CD4-positive, alpha-beta T cell treated with Interleukin-15 for 4 hours (primary cell): ENCODE data around the gene REC114.
A peak's percentile ranks its signal among the peaks of the same experiment; 100 is the strongest.
"Not testable (repeated sequence)": the region's sequence is repeated elsewhere in the genome, so short reads cannot be mapped to it uniquely, and the experiment has no call there.

Experiments used
- DNase-seq: peaks from one replicate; pipeline ENCODE4 v3.0.0-alpha.2; 2020; ENCODE audit warnings: low spot score

REC114 gene

DNA sequence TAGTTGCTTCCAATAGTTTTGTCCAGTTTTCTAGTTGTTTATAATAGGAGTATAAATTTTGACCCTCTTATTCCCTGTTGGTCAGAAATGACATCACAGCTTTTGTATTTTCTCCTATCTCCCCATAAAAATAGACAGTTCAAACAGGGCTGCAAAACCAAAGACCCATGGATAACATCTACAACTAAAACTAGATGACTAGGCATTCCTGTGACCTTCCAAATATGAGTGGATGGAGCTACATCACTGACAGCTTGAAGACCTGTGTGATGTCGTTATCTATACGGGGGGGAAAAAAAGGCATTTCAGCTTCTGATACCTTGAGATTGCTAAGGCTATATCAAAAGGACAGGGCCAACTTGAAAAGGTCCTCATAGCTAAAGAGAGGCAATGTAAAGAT is 84.6 kb downstream of the REC114 start:
- no peak for DNase-seq

DNA sequence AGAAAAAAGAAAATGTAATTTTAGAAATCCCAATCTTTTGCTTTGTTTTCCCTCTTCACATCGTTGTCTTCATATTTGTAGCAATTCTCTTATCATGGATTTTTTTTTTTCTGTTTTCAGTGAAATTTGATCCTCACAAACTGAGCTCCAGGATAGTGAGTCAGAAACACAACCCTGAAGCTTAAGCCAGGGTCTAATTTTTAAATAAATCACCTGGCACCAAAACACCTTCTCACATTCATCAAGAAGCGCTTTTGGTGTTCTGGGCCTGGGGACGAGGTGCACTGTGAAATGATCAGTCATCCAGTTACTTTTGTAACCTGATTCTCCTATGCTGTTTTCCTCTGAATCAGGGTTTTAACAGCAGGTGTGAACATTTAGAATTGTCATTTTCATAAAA is 87.7 kb downstream of the REC114 start:
- DNase-seq: no peak

DNA sequence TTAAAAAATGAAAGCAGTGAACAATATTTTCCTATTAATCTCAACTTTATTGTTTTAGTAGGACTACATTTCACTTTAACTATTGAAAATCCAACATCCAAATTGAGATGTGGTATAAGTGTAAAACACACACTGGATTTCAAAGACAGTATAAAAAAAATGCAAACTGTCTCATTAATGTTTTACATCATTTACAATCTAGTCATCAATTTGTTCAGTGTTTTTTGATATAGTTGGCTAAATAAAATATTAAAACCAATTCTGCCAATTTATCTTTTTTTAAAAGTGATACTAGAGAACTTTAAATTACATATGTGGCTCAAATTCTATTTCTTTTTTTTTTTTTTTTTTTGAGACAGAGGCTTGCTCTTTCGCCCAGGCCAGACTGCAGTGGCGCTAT is 95.2 kb downstream of the REC114 start:
- DNase-seq: no peak

DNA sequence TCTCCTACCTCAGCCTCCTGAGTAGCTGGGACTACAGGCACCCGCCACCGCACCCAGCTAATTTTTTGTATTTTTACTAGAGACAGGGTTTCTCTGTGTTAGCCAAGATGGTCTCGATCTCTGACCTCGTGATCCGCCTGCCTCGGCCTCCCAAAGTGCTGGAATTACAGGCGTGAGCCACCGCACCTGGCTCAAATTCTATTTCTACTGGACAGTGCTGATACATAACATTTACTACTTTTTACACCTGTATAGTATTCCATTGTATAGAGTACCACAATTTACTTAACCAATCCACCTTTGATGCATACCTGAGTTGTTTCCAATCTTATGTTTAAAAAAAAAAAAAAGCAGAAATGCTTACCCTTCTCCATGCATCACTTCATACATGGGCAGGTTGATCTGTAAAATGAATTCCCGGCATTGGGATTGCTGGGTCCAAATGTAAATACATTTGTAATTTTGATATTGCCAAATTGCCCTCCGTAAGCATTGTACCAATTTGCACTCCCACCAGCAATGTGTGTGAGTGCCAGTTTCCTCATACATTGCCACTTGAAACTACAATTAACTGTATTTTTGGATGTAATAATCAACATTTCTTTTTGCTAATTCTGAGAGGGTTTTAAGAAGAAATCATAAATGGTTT is 95.7 kb downstream of the REC114 start:
- no peak for DNase-seq

DNA sequence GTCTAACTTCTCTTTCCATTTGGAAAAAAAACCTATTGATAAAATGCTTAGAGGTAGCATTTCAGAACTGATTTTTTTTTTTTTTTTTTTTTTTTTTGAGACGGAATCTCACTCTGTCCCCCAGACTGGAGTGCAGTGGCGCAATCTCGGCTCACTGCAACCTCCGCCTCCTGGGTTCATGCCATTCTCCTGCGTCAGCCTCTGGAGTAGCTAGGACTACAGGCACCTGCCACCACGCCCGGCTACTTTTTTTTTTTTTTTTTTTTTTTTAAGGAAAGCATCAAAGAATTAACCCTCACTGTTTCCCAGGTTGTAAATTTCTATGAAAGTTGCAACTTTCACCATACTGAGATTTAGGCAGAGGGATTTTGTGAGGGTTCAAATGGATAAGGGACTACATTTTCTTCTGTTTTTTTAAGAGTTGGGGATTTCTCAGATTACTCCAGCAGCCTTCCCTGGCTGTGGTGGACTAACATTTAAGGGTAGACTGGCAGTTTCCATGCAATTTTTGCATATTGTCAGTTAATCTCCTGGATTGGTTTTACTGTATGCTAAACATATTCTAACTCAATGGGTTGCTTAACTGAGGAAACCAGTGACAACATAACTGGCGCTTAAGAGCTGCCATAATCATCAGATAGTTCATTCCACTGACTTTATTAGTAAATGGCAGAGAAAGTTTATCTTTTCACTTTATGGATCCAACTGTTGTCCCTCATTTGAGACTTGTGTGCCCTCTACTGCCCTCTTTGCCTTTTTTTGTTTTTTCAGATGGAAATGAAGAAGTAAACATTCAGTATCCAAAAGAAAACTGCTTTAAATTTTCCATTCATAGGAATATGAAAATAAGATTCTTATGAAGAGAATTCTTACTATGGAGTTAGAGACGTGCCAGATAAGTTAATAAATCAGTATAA is 96.5 kb downstream of the REC114 start:
- DNase-seq: no peak

DNA sequence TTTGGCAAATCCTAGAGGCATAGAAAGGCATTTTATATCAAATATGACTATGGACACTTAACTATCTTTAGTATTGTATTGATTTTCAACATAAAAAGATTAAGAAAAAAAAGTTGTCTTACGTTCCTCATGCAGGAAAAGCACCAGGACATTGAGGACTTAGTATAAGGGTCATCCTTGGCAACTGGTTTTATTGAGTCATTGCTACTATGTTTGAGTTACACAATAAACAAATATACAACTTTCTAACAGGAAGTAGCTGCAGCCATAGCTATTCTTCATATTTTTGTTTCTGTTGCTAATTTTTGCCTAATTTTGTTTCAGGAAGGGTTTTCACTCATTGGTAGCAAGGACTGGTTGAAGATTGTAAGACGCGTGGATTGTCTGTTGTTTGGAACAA is 97.2 kb downstream of the REC114 start:
- no peak for DNase-seq

DNA sequence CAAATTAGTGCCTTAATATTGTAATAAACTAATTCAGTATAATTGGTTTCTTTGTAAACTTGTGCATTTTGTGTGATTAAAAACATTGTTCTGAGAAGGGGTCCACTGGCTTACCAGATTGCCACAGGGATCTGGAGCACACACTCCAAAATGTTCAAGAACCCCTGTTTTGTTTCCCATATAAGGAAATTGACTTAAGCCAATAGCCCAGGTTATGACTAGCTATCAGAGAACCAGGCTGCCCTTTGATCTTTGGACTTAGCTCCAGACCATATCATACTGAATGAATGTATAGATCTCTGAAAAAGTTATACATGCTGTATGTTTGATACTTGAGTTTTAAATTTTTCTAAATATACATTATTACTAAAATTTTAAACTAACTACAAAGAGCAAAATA is 98.5 kb downstream of the REC114 start:
- no peak for DNase-seq

DNA sequence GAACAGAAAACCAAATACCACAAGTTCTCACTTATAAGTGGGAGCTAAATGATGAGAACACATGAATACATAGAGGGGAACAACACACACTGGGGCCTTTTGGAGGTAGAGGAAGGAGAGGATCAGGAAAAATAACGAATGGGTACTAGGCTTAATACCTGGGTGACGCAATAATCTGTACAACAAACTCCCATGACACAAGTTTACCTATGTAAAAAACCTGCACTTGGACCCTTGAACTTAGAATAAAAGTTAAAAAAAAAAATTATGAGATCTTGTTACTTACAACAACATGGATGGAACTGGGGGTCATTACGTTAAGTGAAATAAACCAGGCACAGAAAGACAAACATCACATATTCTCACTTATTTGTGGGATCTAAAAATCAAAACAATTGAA is 106.0 kb downstream of the REC114 start:
- not testable (repeated sequence) for DNase-seq

DNA sequence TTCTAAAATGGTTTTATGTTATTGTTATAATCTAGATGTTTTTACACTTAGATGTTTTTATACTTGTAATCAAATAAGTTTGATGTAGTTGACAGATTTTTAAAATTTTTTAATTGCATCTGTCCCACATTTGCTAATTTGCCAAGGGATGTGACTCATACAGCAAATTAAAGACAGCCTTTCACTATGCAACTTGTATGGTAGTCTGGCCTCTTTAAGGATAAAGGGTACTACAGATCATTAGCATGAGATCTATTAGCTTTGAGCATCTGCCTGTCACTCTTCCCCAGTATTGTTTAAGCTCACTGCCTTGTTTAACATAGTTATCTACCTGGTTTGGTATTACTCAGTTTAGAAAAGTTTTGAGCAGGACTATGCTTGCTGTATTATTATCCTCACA is 107.2 kb downstream of the REC114 start:
- DNase-seq: no peak

DNA sequence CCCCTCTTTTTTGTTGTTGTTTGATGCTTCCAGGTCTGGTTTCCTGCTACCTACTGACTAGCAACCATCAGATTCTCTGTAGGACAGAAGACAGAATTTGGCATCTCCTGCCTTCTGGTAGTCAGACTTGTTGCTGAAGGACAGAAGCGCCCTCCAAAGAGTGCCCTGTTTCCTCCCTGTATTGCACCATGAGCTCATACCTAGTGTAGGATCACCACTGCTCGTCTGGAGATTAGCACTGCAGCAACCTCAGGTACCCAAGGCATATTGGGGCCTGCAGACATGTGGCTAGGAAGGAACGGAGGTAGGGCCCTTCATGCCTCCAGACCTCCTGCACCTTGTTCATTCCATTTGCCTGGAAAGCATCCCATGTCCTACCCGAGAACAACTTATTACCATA is 112.1 kb downstream of the REC114 start:
- DNase-seq: no peak

DNA sequence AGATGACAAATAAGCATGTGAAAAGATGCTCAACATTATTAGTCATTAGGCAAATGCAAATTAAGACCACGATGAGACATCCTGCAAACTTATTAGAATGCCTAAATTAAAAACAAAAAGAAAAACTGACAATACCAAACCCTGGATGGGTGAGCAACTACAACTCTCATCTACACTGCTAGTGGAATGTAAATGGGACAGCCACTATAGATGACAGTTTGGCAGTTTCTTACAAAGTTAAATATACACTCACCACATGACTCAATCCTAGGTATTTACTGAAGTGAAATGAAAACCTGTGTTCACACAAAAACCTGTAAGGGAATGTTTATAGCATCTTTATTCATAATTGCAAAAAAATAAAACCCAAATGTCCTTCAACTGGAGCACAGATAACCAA is 115.6 kb downstream of the REC114 start:
- no peak for DNase-seq

DNA sequence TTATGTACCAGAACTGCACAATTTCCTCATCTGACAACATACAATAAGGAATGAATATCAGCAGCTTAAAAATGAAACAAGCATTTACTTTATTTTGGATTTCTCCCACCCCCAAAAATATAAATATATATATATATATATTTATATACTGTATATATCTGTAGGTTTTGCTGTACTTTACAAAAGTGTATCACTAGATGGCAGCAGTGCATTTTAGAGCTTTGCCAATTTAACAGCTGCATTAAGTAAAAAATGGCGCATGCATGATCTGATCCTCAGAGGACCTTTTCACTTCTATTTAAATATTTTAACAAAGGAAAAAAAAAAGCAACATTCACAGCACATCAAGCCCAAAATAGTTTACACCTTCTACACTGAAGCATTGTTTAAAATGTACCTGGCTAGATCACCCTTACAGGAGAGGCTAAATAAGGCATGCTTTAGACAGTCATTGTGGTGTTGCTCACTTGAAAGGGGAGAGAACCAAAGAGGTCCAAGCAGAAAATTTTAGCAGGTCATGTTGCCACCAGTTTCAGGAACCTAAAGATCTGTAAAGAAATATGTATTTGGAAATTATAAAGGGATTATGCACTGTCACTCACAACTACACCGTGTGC is 117.6 kb downstream of the REC114 start:
- peak; percentile 29 for DNase-seq

DNA sequence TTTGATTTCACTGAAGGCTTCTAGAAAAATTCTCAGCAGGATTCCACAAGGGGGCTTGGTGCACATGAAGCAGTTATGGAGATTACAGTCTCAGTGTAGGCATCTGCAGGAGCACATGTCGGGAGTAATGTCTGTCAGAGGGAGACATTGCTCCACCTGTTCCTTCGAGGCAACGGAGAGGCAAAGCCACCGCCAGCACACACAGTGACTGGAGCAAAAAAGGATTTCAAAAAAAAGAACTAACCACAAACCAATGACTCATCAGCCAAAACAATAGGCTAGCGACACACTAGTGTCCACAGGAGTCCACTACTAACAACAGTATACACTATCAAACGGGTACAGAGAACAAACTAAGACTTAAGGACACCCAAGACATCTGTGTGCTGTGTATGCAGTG is 121.3 kb downstream of the REC114 start:
- no peak for DNase-seq

DNA sequence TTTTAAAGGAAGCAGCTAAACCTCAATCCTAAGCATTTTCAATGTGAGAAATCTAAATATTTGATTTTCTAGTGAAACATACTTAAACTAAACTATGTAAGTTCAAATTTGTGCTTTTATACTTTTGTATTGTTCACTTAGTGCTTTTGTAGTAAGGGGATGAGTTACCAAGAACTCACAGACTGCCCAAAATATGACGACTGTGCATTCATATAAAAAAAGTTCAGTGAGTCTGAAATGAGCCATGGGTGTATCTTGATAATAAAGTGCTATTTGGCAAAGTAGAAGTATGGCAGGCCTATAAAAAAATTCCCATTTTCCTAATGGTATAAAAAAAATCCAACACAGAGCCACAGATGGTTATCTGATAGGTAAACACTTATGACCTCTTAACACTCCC is 124.1 kb downstream of the REC114 start:
- DNase-seq: no peak

DNA sequence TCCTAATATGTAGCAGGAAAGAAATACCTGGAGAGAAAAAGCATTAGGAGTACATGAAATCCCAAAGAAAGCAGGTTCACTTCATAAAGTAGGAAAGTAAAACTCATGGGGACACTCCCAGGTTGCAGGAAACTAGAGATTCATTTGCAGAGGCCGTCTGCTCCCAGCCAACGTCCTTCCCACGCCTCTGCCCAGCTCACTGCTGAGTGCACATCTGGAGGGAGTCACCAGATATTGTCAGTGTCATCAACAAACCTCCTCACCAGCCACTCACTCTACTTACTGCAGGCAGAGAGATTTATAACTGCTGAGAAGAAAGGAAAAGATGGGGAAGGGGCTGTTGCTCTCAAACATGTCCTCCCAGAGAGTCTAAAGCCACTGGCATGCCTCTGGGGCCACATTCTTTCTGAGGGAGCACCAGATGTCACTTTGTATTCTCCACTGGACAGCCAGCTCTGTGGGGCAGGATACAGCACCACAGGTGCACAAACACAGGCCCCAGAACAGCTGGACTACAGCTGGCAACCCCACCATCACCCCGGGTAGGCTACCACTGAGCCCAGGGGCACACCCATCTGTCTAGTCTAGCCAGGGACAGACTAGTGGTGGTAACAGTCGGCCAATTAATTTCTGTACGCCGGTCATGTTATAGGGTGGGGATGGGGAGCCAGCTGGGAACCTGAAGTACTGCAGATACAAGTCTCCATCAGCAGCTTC is 125.8 kb downstream of the REC114 start:
- DNase-seq: no peak

DNA sequence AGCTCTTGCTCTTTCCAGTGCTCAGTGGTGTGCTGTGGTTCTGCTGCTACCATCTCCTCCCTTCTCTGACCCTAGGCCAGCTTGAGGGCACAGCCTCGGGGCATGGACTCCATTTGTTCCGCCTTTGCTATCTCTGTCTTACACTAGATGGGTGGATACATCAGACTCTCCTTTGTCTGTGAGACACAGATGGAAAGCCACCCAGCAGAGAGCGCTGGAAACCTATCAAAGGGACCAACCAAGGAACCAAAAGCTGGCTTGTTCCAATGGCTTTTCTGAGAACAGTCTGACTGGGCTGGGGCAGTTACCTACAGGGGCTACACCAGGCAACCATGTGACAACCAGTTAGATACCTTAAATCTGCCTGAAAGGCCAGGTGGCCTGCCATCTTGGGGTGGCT is 126.4 kb downstream of the REC114 start:
- no peak for DNase-seq

DNA sequence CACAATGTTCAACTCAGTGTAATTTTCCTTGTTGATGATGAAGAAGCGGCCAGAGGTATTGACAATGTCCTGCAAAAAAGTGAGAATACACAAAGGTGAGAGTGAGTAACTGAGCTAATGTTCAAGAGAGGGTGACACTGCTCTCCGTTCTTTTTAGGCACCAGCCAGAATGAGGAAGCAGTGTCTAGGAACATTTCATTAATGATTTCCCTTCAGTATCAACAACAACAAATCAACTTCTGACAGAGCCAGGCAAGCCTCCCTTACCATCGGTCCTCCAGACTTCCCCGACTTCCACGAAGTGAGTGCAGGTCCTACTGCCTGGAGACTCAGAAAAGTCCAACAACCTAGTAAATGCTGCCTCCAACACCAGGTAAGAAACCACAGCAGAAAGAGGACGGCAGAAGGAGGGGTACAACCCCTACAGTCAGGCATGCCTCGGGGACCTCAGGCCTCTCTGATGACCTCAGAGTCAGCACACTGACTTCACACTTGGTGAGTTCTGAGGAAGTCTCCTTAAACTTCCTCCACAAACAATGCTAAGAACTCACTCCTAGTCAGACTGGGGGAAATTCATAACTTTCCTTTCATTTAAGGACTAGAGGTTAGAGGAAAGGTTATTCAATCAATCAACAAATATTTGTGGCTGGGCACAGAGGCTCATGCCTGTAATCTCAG is 127.5 kb downstream of the REC114 start:
- no peak for DNase-seq

DNA sequence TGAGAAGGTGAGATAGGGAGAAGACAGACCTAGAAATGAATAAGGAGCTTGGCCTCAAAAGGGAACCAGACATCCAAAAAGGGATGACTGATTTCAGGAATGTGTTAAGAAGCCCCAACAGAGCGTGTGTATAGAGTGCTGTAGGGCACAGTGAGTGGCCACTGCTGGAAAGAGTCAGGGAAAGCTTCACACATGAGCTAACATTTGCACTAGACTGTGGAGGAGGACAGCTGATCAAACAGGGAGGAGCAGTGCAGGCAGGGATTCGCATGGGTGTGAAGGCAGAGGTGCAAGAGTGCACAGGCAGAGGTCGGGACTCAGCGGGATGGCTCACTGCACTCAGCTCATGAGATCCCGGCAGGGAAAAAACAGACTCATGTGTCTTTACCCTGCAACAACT is 128.4 kb downstream of the REC114 start:
- DNase-seq: no peak

DNA sequence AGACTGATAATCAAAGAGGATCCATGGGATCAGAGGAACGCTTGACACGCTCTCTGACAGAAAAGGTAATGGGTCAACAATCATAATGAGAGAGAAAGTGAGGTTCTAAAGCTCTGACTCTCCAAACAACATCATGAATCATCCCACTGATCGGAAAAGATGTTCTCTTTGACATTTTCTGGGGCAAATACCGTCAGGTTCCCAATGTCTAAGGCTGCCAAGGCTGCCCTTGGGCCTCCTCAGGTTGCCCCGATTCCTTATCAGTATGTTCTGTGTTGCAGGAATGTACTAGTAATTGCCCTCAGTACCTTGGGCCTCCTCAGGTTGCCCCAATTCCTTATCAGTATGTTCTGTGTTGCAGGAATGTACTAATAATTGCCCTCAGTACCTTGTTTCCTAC is 129.3 kb downstream of the REC114 start:
- DNase-seq: no peak

DNA sequence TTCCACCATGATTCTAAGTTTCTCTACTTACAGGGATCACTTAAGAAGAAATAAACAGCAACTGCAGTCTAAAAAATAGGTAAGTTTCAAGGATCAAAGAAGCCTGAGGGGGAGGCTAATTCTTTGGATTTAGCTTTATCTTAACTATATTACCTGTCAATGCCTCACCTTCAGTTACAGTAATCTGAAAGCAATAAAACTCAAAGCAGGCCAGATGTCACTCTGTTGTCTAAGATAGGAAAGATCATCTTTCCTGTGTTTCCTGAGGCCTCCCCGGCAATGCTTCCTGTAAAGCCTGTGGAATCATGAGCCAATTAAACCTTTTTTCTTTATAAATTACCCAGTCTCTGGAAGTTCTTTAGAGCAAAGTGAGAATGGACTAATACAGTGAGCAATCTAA is 130.1 kb downstream of the REC114 start:
- DNase-seq: no peak

DNA sequence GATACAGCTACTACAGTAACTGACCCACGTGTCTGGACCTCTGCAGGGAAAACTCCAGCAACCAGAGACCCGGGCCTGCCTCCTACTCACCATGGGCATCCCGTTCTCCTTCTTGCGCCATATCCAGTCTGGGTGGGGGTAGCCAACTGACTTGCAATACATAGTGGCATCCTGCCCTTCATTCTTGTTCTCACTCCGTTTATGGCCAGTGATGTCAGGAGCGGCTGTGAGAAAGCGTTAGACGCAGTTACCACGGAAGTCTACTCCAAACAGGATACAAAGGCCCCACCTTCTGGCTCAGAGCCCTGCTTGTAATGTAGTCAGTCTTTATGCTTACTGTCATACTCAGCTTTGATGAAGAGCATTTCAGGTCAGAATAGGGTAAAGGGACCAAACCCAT is 130.6 kb downstream of the REC114 start:
- no peak for DNase-seq

DNA sequence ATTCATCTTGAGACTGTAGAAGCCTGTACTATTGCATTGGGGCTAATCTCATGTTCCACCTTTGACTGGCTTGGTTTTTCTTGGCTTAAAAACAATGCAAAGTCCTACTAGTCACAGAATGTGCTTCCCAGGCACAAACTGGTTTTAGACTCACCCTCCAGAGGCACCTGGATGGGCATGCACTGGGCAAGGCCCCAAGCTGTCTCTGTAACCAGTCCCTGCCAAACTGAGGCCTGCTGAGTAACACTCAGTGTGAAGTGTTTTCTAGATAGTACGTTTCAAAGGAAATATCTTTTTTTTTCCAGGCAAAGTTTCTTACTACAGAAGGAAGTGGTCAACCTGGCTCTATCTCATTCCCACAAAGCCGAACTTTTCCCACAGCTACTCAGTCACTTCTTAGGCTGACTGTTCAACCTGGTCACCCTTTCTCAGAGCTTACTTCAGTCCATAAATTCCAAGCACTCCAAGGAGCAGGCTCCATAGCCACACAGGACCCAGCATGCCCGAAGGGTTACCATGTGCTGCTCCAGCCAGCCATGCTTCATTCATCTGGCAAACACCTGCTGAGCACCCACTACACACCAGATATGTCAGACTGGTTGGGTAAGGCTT is 132.8 kb downstream of the REC114 start:
- DNase-seq: no peak
